Stomach (tissue), 4 donors: ENCODE measurements around the gene CA11.

ENCODE experiments used
- CTCF ChIP-seq, 7 experiments: fragments of 450-650 bp in 4 of 7; fragments of 200-600 bp in 3 of 7; sonication (generic) in 3 of 7; IDR thresholded peaks; one replicate each; pipeline ENCODE4 v1.5.1; 2016 to 2019; ENCODE audit warnings: antibody characterized with exemption in 7 of 7, control low read depth in 2 of 7, mild to moderate bottlenecking in 1 of 7
- EP300 ChIP-seq: sonication (generic); formaldehyde crosslinking; IDR thresholded peaks from one replicate; pipeline ENCODE4 v1.6.1; 2017; ENCODE audit warnings: antibody characterized with exemption
- POLR2A ChIP-seq, 4 donors: fragments of 450-650 bp; IDR thresholded peaks; one replicate each; pipeline ENCODE4 v1.6.1; 2016; ENCODE audit warnings: antibody characterized with exemption in 4 of 4, control low read depth in 2 of 4, mild to moderate bottlenecking in 1 of 4, moderate library complexity in 1 of 4

GRCh38 chr19:48603449-48603848 lies 42.5 kb downstream of the CA11 start:
- TF ChIP-seq CTCF (IDR thresholded peaks at IDR 0.05): no peak
- TF ChIP-seq EP300: no peak
- no peak for TF ChIP-seq POLR2A (IDR thresholded peaks at IDR 0.05)
